ENCODE data around the gene NOP53.
"Not testable (repeated sequence)": the region's sequence is repeated elsewhere in the genome, so short reads cannot be mapped to it uniquely, and the experiment has no call there.

NOP53 gene

DNA sequence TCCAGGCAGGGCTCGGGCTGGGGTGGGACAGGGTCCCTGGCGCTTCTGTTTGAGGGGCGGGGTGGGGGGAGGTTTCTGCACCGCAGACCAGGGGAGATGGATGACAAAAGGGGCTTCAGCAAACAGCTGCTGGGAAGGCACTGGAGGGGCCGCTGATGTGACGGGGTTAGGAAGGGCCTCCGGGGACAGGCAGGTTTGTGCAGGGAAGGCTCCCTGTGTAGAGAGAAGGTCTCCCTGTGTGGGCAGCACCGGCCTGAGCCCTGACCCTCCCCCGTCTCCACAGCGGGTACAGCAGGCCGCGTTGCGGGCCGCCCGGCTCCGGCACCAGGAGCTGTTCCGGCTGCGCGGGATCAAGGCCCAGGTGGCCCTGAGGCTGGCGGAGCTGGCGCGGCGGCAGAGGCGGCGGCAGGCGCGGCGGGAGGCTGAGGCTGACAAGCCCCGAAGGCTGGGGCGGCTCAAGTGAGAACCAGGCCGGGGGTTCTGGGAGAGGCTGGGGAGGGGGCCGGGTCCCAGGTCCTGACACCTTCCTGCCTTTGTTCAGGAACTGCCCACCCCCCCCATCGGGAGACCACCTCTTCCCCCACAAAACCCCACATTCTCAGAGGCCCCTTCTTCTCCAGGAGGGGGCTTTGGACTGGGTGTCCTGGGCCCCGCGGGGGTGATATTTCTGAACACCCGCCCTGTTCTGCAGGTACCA lies 9.9 kb downstream of the NOP53 start:
- DNase-seq, result no peak

DNA sequence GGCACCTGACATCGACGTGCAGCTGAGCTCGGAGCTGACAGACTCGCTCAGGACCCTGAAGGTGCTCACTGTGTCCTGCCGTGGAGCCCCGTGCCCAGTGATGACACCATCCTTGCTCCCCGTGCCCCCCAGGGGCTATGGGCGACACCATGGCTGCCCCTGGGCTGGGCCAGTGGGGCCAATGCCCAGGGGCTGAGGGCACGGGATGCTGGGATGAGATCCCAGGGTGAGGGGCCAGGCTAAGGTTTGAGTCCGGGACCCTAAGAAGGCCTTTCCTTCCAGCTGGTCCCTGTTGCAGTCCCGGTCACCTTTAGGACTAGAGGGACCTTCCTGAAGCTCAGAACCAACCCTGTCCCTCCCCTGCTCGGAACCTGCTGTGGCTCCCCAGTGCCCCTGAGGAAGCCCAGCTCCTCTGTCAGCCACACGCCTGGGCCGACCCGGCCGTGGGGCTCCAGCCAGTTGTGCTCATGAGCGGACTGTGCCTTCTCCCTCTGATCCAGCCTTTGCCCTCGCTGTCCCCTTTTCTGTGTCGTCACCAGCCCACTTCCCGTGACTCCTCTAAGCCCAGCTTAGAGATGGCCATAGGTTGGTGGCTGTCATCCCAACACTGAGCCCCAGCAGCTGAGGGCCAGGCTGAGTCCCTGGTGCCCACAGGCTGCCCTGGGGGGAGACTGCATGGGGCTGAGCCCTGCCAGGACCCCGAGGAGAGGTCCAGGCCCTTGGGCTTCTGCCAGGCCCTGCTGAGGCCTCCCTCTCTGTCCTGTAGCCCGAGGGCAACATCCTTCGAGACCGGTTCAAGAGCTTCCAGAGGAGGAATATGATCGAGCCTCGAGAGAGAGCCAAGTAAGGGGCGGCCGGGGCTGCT lies 10.6 kb downstream of the NOP53 start:
- DNase-seq, result no peak

GRCh38 chr19:47756627-47756929 lies 11.2 kb downstream of the NOP53 start:
- DNase-seq, result no peak

- no peak for DNase-seq
Measured at GRCh38 chr19:47756953-47757608, 11.7 kb downstream of the NOP53 start.

DNA sequence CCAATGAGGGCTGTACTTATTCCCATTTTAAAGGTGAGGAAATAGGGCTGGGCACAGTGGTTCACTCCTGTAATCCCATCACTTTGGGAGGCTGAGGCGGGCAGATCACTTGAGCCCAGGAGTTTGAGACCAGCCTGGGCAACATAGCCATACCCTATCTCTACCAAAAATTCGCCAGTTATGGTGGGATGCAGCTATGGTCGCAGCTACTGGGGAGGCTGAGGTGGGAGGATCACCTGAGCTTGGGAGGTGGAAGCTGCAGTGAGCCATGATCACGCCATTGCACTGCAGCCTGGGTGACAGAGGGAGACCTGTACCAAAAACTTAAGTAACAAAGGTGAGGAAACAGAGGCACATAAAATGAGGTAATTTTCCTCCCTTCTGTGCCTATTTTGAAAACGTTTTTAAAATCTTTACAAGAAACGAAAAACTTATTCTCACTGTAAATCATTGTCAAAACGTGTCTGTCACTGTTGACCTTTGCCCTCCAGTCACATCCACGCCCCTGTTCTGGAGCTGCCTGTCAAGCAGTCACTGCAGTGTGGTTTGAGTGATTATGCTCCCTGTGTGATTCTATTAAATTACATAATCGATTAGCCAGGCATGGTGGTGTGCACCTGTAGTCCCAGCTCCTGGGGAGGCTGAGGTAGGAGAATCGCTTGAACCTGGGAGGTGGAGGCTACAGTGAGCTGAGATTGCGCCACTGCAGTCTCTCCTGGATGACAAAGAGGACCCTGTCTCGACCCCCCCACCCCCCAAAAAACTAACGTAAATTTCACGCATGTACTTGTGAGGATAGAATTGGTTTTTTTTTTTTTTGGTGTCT lies 12.5 kb downstream of the NOP53 start:
- DNase-seq, result no peak

GRCh38 chr19:47758443-47758804 lies 13.1 kb downstream of the NOP53 start:
- no peak for DNase-seq

DNA sequence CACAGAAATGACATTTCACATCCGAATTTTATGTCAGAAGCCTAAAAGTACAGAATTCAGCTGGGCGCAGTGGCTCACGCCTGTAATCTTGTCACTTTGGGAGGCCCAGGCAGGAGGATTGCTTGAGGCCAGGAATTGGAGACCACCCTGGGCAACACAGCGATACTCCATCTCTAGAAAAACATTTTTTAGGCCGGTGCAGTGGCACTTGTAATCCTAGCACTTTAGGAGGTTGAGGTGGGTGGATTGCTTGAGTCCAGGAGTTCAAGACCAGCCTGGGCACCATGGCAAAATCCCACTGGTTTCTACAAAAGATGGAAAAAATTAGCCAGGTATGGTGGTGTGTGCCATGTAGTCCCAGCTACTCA lies 15.3 kb downstream of the NOP53 start:
- no peak for DNase-seq

GRCh38 chr19:47761566-47761965 lies 16.2 kb downstream of the NOP53 start:
- DNase-seq, result no peak

GRCh38 chr19:47762151-47762550 lies 16.8 kb downstream of the NOP53 start:
- no peak for DNase-seq

DNA sequence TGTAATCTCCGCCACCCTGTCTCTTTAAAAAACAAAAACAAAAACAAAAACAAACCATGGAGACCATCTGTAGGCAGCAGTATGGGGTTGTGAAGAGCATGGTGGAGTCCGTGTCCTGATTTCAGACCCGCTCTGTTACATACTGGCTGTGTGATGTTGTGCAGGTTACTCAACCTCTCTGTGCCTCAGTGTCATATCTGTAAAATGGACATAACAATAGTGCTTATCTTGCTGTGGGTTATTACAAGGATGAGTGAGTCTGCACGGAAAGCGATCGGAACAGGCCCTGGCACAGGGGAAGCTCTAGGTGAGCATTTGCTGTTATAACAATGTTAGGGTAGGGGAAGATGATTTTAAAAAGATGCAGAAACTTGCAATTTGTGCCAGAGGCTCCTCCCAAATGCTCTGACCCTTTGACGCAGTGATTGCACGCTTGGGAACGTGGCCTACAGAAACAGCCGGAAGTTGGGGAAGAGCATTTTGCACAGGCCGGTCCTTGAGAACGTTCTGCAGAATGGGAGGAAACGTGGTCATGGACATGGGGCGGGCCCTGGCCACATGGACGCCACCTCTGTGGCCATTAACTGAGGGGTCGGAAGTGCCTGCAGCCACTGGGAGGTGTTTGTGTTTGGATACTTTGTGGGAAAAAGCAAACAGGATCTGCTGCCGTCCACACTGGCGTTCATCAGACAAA lies 17.4 kb downstream of the NOP53 start:
- DNase-seq, result no peak

DNA sequence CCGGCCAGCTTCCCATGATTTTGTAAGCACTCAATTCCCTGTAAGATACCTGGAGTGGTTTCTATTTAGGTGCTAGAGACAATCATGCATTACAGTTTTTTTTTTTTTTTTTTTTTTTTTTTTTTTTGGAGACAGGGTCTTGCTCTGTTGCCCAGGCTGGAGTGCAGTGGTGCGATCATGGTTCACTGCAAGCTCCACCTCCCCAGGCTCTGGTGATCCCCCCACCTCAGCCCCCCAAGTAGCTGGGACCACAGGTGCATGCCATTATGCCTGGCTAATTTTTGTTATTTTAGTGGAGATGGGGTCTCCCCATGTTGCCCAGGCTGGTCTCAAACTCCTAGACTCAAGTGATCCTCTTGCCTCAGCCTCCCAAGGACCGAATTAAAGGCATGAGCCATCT lies 19.4 kb downstream of the NOP53 start:
- not testable (repeated sequence) for DNase-seq

DNA sequence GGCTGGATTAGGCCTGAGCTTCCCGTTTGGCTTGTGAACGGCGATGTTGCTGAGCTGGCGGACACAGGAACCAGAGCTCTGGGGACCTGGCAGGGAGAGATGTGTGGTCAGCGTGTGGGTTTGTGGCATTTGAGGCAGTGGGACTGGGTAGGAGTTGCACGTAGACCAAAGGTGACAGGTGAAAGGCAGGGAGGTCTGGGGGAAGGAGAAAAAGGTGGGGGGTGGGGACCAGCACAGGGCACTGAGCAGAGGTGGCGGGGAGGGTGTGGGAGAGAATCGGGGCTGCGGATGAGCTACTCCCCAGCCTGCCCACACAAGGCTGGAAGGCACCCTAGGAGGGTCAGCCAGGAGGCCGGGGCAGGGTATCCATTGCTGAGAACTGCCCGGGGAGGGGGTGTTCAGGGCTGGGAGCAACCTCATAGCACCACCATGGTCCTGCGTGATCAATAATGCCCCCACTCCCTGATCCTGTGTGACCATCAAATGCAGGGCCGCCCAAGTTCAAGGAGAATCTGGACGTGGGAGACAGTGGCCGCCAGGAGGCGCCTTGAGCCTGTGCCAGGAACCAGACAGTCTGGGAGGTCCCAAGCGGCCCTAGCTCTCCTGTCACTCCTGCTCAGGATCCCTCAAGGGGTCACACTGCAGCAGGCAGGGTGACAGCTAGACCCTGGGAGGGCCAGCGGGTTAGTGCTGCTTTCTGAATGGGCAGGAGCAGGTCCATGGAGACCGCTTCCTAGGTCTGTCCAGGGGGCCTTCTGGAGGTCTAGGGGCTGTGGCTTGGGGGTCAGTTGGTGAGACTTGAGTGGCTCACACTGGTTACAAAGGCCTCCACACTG lies 20.4 kb downstream of the NOP53 start:
- peak; percentile 77 for DNase-seq

DNA sequence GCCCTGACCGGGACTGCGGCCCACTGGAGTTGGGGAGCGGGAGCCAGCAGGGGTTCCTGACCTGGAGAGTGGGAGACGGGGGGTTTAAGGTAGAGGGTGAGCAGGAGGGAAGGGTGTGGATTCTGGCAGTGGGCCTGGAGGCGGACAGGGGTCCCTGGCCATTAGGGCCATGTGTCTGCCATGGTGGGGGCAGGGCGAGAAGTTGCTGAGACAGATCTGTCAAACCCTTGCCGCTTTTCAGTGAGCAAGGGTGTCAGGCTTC lies 20.9 kb downstream of the NOP53 start:
- DNase-seq, result no peak

GRCh38 chr19:47766670-47767069 lies 21.3 kb downstream of the NOP53 start:
- DNase-seq, result no peak

DNA sequence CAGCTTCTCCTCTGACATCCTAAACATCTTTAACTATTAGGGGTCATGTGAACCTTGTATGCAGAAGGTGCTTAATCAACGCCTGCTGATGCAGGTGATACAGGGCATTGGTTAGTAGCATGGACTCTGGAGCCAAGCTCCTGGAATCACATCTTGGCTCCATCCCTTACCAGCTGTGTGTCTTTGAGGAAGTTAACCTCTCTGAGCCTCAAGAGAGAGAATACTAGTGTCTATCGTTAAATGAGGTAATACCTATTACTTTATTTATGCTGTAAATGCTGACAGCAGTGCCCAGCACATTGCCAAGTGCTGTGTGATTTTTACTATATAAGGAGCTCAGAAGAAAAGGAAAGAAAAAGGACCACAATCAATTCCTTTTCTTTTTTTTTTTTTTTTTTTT lies 22.0 kb downstream of the NOP53 start:
- DNase-seq, result no peak

DNA sequence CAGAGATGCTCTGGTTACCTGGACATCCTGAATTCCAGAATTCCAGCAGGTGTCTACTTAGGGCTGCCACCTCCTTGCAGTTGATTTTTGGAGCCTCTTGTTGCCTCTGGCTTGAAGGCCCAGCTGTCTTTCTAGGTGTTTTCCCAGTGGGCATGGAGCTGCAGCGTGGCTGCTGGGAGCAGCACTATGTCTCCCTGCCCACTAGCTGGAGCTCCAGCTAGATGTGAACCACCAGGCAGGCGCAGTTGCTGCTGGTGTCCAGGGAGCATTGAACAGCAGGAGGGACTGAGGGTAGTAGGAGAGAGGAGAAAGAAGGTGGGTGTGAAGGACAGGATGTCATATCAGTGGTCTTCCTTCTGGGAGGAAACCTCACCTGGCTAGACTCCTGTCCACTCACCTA lies 23.3 kb downstream of the NOP53 start:
- no peak for DNase-seq

GRCh38 chr19:47769534-47769933 lies 24.2 kb downstream of the NOP53 start:
- DNase-seq, result no peak

GRCh38 chr19:47771291-47771690 lies 25.9 kb downstream of the NOP53 start:
- DNase-seq, result not testable (repeated sequence)

GRCh38 chr19:47776568-47776967 lies 31.2 kb downstream of the NOP53 start:
- DNase-seq, result no peak

- DNase-seq, result not testable (repeated sequence)
Measured at GRCh38 chr19:47777245-47778048, 32.1 kb downstream of the NOP53 start.
